Activated CD4-positive, alpha-beta T cell treated with anti-CD3 and anti-CD28 coated beads, Interleukin-2, amount 50 U/mL, for 48 hours (primary cell): Measurements from ENCODE around the gene KRTAP10-6.
"Not testable (repeated sequence)": the region's sequence is repeated elsewhere in the genome, so short reads cannot be mapped to it uniquely, and the experiment has no call there.

Source experiments
- DNase-seq, 2 experiments: peaks; one replicate each; pipeline ENCODE4 v3.0.0-alpha.2; 2020

The KRTAP10-6 gene

DNA sequence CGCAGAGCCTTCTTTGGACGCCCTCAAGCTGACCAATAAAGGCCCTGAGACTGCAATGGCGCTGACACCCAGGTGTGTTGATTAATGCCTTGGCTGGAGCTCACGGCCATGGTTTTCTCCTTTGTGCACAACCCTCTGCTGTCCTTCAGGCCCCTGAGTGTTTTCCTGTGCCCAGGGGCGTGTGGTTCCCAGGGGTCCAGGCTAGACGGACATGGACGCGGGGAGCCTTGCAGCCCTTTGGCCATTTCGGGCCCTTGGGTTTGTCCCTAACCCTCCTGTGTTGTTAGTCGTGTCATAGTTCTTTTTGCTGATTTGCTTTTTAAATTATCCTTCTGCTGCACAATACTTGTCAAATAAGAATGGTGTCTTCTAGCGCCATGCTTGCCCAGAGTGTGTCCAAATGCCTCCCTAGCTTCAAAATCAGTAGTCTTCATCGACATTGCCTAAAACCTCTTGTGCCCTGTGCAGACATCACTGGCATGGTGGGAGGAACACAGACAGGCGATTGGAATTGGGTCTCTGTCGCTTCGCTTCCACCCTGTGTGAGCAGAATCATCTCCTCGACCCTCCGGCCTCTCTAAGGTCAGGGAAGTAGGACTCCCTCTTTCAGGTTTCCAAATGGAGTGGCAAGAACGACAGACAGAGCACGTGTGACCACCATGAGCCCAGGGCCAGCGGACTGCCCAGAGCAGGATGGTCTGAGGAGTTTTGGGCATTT lies 16.8 kb downstream of the KRTAP10-6 start:
- DNase-seq = no peak

DNA sequence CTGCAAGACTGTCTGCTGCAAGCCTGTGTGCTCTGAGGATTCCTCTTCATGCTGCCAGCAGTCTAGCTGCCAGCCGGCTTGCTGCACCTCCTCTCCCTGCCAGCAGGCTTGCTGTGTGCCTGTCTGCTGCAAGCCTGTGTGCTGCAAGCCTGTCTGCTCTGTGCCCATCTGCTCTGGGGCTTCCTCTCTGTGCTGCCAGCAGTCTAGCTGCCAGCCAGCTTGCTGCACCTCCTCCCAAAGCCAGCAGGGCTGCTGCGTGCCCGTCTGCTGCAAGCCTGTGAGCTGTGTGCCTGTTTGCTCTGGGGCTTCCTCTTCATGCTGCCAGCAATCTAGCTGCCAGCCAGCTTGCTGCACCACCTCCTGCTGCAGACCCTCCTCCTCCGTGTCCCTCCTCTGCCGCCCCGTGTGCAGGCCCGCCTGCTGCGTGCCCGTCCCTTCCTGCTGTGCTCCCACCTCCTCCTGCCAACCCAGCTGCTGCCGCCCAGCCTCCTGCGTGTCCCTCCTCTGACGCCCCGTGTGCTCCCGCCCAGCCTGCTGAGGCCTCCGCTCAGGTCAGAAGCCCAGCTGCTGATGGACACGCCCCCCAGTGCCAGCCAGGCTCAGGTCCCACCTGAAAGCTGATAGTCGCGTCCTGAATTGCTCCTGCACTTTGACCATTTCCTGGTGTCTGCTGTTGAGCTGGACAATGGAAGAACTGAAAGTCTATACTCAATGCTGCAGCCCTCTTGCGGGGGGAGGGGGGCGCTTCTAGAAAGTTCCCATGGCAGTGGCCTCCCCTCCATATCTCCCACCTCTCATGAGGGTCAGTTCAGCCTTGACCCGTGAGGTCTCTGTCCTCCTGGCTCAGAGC lies 17.6 kb downstream of the KRTAP10-6 start:
- DNase-seq = no peak

DNA sequence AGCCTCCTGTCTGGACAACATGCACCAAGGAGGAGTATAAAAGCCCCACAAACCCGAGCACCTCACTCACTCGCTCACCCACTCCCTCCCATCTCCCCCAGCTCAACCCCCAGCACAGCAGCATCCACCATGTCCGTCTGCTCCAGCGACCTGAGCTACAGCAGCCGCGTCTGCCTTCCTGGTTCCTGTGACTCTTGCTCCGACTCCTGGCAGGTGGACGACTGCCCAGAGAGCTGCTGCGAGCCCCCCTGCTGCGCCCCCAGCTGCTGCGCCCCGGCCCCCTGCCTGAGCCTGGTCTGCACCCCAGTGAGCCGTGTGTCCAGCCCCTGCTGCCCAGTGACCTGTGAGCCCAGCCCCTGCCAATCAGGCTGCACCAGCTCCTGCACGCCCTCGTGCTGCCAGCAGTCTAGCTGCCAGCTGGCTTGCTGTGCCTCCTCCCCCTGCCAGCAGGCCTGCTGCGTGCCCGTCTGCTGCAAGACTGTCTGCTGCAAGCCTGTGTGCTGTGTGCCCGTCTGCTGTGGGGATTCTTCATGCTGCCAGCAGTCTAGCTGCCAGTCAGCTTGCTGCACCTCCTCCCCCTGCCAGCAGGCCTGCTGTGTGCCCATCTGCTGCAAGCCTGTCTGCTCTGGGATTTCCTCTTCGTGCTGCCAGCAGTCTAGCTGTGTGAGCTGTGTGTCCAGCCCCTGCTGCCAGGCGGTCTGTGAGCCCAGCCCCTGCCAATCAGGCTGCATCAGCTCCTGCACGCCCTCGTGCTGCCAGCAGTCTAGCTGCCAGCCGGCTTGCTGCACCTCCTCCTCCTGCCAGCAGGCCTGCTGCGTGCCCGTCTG lies 18.5 kb downstream of the KRTAP10-6 start, which contains the start of gene KRTAP10-4:
Gene KRTAP10-4 (plus strand): TSS at position 100 of the 827 bp plus-strand sequence. CDS start 30 bp downstream, at position 130.
- DNase-seq = not testable (repeated sequence)

DNA sequence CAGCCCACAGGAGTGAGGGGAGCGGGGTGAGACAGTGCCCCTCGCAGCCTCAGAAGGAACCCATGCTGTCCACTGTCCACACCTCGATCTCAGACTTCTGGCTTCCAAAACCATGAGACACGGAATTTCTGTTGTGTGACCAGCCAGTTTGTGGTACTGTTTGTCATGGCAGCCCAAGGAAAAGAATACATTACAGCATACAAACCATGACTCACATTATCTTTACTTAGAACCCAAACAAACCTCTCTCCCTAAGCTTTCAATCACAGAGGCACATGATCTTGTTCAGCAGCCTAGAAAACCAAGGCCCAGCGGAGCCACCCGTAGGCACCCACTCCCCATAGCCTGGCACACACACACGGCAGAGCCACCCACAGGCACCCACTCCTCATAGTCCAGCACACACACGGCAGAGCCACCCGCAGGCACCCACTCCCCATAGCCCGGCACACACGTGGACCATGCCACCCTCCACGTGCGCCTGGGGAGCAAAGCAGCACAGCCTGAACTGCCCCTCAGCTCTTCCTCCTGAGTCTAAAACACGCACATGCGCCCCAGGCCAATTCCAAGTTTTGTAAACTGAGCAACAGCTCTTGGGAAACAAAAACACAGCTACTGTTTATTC lies 19.2 kb downstream of the KRTAP10-6 start:
- no peak for DNase-seq

DNA sequence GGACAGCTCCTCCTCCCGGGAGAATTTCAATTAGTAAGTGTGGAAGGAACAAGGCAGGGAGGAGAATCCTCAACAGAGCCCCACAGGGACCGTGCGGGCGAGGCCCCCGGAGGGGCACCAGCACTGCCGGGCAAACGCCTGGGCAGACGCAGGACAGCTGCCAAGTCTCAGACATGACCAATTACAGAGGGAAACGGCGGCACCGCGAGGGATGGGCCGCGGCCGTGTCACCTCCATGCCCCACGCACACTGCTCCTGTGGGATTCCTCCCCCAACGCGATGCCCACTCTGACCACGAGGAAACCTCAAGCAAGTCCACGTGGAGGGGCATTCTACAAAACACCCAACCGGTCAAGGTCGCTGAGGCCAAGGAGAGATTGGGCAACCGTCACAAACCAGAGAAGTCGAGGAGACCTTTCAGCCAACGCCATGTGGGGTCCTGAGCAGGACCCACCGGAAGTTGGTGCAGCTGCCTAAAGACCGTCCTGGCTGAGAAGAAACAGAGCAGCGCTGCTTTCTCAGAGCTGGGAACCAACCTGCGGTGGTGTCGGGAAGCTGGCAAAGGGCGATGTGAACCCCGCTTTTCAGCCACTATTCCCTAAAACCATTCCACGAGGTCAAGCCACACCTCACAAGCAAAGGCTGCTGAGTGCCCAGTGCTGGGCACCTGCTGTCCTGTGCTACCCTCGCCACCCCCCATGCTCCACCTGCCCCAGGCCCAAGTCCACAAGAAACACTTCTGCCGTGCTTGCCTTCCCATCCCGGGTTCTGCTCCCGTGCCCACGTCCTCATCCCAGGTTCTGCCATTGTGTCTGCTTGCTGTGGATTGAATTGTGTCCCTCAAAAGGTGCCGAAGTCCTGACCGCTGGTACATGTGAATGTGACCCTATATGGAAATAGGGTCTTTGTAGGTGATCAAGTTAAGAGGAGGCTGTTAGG lies 20.2 kb downstream of the KRTAP10-6 start:
- DNase-seq = no peak

DNA sequence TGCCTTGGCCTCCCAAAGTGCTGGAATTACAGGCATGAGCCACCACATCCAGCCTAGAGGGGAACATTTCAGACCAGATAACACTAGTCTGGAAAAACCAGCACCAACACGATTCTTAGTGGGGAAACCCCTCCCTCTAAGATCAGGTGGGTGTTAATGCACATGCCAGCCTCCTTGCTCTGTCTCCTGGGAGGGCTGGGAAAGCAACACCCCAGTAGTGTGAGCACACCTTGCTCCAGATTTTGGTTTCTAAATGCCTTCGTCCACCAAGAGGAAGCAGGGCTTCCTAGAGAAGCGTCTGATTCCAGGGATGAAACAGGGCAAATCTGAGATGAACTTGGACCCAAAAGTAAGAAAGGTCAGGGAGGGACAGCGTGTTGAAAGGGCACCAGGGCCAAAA lies 21.0 kb downstream of the KRTAP10-6 start:
- DNase-seq = no peak

DNA sequence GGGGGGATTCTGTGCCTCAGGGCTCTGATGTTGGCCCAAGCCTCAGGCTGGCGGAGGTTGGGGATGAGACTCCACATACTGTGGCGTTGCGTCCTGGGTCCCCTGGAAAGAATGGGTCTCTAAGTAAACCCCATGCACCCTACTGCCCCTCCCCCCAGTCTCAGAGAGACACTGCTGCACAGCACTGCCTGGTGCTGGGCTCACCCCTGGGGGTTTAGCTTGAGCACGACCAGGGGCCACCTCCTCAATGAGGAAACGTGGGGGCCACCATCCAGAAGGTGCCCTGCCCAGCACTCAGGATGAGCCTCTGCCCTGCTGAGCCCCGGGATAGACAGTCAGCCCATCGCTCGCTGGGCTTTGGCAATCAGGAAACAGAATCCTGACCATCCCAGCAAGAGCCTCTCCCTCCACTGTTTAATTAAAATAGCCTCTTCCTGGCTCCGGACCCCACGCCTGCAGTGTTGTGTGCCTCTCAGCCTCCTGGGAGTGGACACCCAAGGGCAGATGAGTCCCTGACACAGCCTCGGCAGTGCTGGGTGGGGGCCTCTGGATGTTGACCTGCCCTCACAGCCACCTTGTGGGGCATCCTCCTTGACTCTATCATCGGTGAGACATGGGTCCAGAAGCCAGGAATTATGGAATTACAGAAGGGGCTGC lies 22.3 kb downstream of the KRTAP10-6 start:
- DNase-seq = no peak

DNA sequence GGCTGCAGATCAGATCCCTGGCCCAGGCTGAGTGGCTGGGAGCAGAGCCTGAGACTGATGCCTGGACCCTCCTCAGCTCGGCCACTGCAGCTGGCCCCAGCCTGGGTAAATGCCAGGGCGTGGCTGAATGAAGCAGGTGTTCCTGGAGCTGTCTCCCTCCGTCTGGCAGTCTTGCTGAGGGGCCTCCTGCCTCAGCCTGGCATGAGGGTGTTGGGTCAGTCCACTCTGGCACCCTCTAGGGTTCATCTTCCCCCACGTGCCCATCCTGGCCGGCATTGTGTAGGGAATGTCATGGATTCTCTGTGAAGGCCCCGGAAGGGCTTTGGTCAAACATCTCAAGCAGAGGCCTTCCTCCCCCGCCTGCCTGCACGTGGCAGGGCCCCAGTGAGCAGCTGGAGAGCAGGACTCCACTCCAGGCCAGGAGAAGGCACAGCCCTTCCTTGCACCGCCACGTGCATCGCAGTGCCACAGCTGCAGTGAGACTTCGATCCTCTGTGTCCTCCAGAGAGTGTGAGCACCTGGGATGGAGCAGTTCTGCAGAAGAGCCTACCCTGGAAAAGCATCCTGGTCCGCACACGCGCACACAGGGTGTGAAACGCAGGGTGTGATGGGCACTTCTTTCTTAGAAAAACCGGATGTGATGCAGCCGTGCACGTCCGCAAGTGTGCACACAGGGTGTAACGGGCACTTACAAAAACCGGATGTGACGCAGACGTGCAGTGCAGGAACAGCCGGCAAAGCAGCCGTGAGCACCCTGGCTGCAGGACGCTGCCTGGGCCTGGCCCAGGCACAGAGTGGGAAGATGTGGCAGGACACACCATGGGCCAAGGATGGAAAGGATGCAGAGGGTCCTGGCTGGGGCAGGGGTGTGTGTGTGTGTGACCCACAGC lies 23.4 kb downstream of the KRTAP10-6 start:
- no peak for DNase-seq

DNA sequence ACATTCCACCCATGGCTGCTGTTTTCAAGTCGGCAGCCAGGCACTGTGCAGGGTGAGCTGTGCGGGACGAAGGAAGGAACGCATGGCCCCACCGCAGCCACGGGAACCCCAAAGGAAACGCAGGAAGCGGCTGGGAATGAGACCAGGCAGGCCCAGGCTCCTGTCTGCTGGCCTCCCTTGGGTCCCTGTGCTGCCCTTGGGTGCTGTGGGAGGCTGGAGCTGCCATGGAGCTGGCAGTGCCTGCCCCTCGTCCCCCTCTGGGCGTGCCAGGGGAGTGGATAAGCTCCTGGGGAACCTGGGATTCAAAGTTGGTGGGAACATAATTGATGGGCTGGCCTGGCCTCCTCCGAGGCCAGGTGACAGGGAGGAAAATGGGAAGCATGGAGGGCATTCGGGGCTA lies 24.0 kb downstream of the KRTAP10-6 start:
- no peak for DNase-seq

DNA sequence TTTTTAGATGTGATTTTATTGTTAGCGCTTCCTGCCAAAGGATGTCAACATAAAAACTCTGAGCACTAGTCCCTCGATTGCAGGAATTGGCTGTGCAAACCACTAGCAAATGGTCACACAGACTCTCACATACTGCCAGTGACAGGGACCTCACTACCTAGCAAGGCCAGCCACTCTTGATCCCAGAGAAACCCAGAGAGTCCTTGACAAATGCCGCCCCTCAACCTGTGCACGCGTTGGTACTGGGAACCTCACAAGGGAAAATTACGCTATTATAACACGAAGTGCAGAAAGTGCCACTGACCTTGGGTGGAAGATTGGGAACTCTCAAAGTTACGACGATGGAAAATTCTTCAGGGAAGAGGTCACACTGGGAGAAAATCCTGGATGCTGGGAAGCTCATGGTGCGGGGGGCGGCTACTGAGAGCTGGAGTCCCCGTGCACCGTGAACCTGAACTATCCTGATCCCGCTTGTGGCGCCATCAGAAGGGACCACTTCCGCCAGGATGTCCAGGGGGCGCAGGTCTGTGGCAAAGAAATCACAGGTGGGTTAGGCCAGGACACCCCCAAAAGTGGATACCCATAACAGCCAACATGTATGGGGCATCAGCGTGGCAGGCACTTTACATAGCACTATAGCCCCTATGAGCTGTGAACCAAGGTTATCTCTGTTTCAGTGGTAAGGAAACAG lies 24.7 kb downstream of the KRTAP10-6 start:
- no peak for DNase-seq

DNA sequence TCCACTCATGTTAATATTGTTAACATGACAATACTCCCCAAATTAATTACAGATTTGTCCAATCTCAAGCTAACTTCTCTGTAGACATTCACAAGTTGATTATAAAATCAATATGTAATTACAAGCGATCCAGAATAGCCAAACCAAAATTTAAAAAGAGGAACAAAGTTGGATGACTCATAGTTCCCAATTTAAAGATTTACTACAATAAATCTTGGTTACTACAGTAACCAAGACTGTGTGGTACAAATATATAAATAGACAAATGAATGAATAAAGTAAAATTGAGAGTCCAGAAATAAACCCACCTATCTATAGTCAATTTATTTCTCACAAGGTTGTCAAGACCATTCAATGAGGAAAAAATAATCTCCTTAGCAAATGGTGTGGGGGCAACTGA lies 25.9 kb downstream of the KRTAP10-6 start:
- no peak for DNase-seq

DNA sequence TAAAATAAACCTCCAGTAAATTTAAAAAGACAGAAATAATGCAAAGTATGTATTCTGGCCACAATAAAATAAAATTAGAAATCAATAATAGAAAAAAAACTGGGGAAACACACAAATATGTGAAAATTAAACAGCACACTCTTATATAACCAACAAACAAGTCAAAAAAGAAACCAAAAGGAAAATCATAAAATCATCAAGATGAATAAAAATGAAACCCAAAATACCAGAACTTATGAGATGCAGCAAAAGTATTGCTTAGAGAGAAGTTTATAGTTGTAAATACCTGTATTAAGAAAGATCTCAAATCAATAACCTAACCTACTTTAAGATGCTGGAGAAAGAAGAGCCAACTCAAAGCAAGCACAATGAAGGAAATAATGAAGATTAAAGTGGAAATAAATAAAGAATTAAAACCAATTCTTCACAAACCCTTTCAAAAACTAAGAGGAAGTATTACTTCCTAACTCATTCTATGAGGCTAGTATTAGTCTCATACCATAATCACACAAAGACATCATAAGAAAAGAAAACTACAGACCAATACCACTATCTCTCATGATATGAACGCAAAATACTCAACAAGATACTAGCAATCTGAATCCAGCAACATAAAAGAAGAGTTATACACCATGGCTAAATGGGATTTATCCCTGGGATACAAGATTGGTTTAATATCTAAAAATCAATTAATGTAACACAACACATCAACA lies 27.3 kb downstream of the KRTAP10-6 start:
- DNase-seq = no peak

DNA sequence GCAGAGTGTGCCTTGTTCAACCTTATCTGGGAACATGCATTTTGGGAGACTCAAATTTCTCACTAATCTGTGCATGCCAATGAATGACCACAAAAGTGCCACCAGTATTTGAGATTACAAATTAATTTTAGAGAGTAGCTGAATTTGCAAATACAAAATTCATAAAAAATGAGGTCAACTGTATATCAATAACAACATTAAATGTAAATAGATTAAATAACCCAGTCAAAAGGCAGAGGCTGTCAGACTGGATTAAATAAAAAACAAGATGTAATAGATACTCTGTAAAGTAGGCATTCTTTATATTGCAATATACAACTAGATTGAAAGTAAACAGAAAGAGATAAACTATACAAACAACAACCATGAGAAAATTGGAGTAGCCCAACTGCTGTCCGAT lies 28.2 kb downstream of the KRTAP10-6 start:
- DNase-seq = no peak

DNA sequence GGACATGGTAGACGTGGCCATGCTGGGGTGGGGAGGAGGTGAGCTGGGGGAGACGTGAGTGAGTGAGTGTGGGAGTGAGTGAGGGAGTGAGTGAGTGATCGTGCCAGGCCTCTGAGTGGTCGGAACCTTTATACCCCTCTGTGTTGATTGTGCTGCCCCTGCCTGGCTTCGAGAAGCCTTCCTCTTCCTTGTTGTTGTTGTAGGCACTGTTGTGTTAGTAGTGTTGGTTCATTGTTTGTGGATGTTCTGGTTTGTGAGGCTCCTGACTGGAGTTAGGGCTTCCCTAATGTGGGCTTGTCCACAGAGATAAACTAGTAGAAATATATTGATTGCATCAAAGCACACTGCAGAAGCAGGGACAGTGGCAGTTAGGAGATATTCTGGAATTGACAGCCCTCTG lies 33.6 kb downstream of the KRTAP10-6 start, which contains the start of gene KRTAP10-3:
Gene KRTAP10-3 (minus strand): TSS at position 101 of the 400 bp plus-strand sequence. CDS start 80 bp downstream, at position 21.
- no peak for DNase-seq

DNA sequence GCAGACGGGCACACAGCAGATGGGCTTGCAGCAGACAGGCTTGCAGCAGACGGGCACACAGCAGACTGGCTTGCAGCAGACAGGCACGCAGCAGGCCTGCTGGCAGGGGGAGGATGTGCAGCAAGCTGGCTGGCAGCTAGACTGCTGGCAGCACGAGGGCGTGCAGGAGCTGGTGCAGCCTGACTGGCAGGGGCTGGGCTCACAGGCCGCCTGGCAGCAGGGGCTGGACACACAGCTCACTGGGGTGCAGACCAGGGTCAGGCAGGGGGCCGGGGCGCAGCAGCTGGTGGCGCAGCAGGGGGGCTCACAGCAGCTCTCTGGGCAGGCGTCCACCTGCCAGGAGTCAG lies 34.0 kb downstream of the KRTAP10-6 start:
- not testable (repeated sequence) for DNase-seq

DNA sequence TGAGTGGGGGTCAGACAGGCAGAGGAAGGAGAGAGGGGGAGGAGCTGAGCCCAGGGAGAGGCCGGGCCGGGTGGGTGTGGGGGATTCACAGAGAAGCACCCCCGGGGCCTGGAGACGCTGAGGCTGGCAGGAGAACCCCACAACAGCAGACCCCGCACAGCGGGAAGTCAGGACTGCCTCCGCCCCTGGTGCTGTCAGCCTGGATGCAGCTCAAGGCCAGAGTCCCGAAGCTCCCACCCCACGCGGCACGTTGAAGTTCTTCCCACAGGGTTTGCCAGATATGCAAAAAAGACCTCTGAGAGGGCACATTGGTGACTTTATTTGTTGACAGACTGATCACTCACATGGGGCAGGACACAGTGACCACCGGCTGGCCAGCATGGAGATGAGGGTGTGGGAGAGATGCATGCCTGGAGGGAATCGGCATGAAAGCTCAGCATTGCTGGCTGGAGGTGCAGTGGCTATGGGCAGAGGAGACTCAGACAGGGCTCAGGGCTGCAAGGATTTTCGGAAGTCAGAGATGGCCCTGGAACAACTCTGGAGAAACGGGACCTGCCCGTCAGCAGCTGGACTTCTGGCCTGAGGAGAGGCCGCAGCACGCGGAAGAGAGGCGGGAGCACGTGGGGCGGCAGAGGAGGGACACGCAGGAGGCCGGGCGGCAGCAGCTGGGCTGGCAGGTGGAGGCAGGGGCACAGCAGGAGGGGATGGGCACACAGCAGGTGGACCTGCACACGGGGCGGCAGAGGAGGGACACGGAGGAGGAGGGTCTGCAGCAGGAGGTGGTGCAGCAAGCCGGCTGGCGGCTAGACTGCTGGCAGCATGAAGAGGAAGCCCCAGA lies 34.6 kb downstream of the KRTAP10-6 start:
- no peak for DNase-seq

DNA sequence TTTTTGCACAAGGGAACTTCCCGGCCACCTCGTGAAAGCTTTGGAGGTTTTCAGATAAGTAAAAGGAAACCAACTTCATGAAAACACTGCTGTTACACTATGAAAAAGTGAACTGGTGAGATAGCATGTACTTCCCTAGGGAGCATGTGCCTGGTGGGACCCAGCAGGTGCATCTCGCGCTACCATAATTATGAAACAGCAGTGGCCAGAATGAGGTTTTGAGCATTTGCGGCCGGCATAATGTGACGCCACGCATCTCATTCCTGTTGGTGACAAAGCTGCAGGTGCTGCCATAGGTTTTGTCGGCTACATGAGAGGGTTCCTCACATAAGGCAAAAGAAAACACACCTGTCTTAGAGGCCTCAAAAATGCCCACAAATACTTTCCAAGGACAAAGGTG lies 35.4 kb downstream of the KRTAP10-6 start:
- DNase-seq = no peak
